ENCODE results near the gene PNP.

DNA sequence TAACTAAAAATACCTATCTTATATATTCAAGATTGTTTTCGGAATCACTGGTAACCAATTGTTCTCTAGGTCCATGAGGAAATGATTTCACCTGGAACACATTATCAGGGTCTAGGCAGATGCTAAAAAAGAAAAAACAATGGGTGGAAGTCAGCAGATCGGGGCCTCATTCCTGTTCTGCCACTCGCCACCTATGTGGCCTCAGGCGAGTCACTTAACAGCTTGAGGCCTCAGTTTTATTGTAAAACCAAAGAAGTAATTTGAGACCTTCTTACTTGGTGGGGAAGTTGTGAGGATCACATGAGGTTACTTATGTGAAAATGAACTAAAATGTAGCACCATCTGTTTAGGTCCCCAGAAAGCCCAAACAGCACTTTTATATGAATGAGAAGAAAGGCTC is 29.9 kb downstream of the PNP start:
- TF ChIP-seq EZH2 (IDR thresholded peaks at IDR 0.05; ENCODE audit: borderline replicate concordance, low read depth, low read length, severe bottlenecking) (no peak), POLR2A (IDR thresholded peaks at IDR 0.05; ENCODE audit: low read depth, low read length) (no peak), MYC (IDR thresholded peaks at IDR 0.05; ENCODE audit: low read depth, low read length) (no peak)
- TF ChIP-seq, protein P1, sequence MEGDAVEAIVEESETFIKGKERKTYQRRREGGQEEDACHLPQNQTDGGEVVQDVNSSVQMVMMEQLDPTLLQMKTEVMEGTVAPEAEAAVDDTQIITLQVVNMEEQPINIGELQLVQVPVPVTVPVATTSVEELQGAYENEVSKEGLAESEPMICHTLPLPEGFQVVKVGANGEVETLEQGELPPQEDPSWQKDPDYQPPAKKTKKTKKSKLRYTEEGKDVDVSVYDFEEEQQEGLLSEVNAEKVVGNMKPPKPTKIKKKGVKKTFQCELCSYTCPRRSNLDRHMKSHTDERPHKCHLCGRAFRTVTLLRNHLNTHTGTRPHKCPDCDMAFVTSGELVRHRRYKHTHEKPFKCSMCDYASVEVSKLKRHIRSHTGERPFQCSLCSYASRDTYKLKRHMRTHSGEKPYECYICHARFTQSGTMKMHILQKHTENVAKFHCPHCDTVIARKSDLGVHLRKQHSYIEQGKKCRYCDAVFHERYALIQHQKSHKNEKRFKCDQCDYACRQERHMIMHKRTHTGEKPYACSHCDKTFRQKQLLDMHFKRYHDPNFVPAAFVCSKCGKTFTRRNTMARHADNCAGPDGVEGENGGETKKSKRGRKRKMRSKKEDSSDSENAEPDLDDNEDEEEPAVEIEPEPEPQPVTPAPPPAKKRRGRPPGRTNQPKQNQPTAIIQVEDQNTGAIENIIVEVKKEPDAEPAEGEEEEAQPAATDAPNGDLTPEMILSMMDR (IDR thresholded peaks at IDR 0.05; ENCODE audit: extremely low read depth in 1 of 2, insufficient read depth in 1 of 2, low read depth in 1 of 2, low read length in 2 of 2) = no peak
